Panc1 (cell line): ENCODE data around the gene CPSF3. TPM values are rescaled to one million over a fixed set of nuclear protein-coding genes. Genes with fewer than 3 reads are reported as not detected.

Source experiments
- ATAC-seq: fragments of 200-7000 bp; cut with Tn5 transposase; 2 replicates; pipeline ENCODE4 v1.9.1; 2020; ENCODE audit warnings: mild to moderate bottlenecking, moderate library complexity
- BruUV-seq: library from RNA; stranded (reverse); fragments of 400-500 nt; replicated peaks from 2 replicates; lab custom pipeline; 2021; lab: Mats Ljungman, UMichigan
- CTCF ChIA-PET: fragments of 300-600 bp; sonication (Branson Sonifier 250); formaldehyde crosslinking; loops from one replicate; lab custom pipeline; 2022; ENCODE audit warnings: antibody characterized with exemption; lab: Charles Lee
- POLR2A ChIA-PET: fragments of 300-600 bp; sonication (Branson Sonifier 250); formaldehyde crosslinking; loops from one replicate; lab custom pipeline; 2022; ENCODE audit warnings: antibody characterized with exemption; lab: Charles Lee
- DNase-seq: peaks from one replicate; pipeline ENCODE4 v3.0.0-alpha.2; 2010; ENCODE audit warnings: low read depth, low spot score
- H3K27ac ChIP-seq: 2 replicates; pipeline ENCODE4 v1.5.1; 2011; ENCODE audit warnings: mild to moderate bottlenecking, low read length, inconsistent platforms
- H3K27me3 ChIP-seq: fragments of 200-500 bp; sonication (Bioruptor generic); 2 replicates; pipeline ENCODE4 v1.6.0; 2014; ENCODE audit warnings: low read length, inconsistent platforms; ENCODE audit not compliant: control insufficient read depth, insufficient read depth
- H3K36me3 ChIP-seq: fragments of 200-500 bp; sonication (Bioruptor generic); 2 replicates; pipeline ENCODE4 v1.5.1; 2014; ENCODE audit warnings: inconsistent platforms, mild to moderate bottlenecking, low read length, moderate library complexity; ENCODE audit not compliant: control insufficient read depth, insufficient read depth
- H3K4me1 ChIP-seq: 2 replicates; pipeline ENCODE4 v1.5.1; 2011; ENCODE audit warnings: inconsistent platforms, mild to moderate bottlenecking, low read length, moderate library complexity; ENCODE audit not compliant: control insufficient read depth, insufficient read depth
- H3K4me3 ChIP-seq, 2 experiments: 2 replicates each; pipeline ENCODE4 v1.5.1; 2011 to 2012; ENCODE audit warnings: low read depth in 2 of 2, low read length in 2 of 2, mild to moderate bottlenecking in 2 of 2, inconsistent platforms in 1 of 2, moderate library complexity in 1 of 2
- H3K9me3 ChIP-seq: fragments of 200-500 bp; sonication (Bioruptor generic); 2 replicates; pipeline ENCODE4 v1.5.1; 2014; ENCODE audit warnings: low read depth, mild to moderate bottlenecking, inconsistent platforms, low read length, moderate library complexity; ENCODE audit not compliant: control insufficient read depth, insufficient read depth
- CTCF ChIP-seq: fragments of 450-650 bp; IDR thresholded peaks from 2 replicates; pipeline ENCODE4 v1.5.1; 2017; ENCODE audit warnings: mild to moderate bottlenecking
- POLR2AphosphoS5 ChIP-seq: IDR thresholded peaks from 2 replicates; pipeline ENCODE4 v1.6.1; 2012; ENCODE audit warnings: mild to moderate bottlenecking, low read depth, low read length, moderate library complexity
- REST ChIP-seq, 2 experiments: IDR thresholded peaks; 2 replicates each; pipeline ENCODE4 v1.6.1; 2011 to 2012; ENCODE audit warnings: low read depth in 2 of 2, control low read depth in 1 of 2, low read length in 1 of 2, mild to moderate bottlenecking in 1 of 2, moderate library complexity in 1 of 2; ENCODE audit not compliant: insufficient read depth in 1 of 2
- SIN3A ChIP-seq: IDR thresholded peaks from 2 replicates; pipeline ENCODE4 v1.6.1; 2012; ENCODE audit warnings: low read depth, mild to moderate bottlenecking, low read length, moderate library complexity, borderline replicate concordance; ENCODE audit not compliant: insufficient read depth
- TCF7L2 ChIP-seq: IDR thresholded peaks from 2 replicates; pipeline ENCODE4 v1.6.1; 2011; ENCODE audit warnings: mild to moderate bottlenecking, low read depth, low read length, inconsistent platforms
- in situ Hi-C: cut with HindIII; loops from 2 replicates; pipeline ENCODE4 v1.10.0; 2016; ENCODE audit warnings: low sequenced_read_pairs, low pct_unique_long_range_greater_than_20kb
- intact Hi-C: fragments of 100-400 bp; cut with micrococcal nuclease; formaldehyde crosslinking; loops from one replicate; pipeline ENCODE4 v1.10.0; 2022; ENCODE audit not compliant: unreplicated experiment
- total RNA-seq: library from RNA; stranded (reverse); gene quantifications from one replicate; pipeline ENCODE4 v1.2.1, GENCODE V29; 2021; ENCODE audit not compliant: unreplicated experiment

Gene CPSF3
- total RNA-seq, 1 experiment from 2014 or later, result 54.1 TPM

DNA sequence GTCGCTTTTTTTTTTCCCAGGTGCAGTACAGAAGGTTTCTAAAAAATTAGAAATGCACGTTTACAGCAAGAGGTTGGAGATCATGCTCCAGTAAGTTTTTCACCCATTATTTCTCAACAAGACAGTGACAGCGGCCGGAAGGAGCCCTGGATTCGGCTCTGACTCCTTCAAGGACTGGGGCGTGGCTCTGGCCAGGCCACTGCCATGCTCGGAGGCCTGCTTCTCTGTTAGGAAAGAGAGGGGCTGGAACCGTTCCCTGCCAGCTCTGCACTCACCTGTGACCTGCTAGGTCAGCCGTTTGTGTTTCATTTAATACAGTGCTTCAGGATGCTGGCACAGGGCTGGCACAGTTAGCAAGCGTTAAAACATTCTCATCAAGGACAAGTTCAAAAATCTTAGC, 44.2 kb downstream of the CPSF3 start:
- no peak overlapping the region for H3K4me3 ChIP-seq
- intact Hi-C loops (no loop called here), in situ Hi-C loops (no loop called here)
- ATAC-seq (no peak), DNase-seq (no peak)
- POLR2A ChIA-PET, result no interaction called here
- H3K27me3 ChIP-seq, result no peaks in the 10 kb centered on the region
- H3K4me1 ChIP-seq, result no peaks in the 10 kb centered on the region
- CTCF ChIA-PET, result no interaction called here
- H3K27ac ChIP-seq, result no peak overlapping the region
- H3K9me3 ChIP-seq, result no peaks in the 10 kb centered on the region
- TF ChIP-seq SIN3A (no peak), CTCF (no peak)
- H3K36me3 ChIP-seq, result no peaks in the 10 kb centered on the region
- BruUV-seq, result no TSS peak

DNA sequence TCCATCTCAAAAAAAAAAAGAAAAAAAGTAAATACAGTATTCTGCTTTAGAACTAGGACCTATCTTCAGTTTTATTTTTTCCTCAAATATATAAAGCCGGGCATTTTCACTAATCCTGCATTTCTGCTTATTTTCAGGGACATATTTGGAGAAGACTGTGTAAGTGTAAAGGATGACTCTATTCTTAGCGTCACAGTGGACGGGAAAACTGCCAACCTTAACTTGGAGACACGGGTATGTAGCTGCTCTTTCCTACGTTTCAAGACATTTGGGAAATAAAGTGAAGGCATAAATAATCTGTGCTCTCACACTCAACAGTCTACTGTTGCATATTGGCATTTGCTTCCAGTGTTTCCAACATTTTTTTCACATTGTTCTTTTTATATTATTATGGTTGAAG, 47.8 kb downstream of the CPSF3 start:
- intact Hi-C loops, result no loop called here
- POLR2A ChIA-PET, result no interaction called here

More for the DNA sequence above, 47.8 kb downstream of the CPSF3 start:
- H3K4me1 ChIP-seq, result peaks cover 15% of the 10 kb centered on the region
- BruUV-seq, result no TSS peak
- DNase-seq (no peak), ATAC-seq (no peak)
- TF ChIP-seq CTCF (no peak), TCF7L2 (no peak), POLR2AphosphoS5 (no peak), SIN3A (no peak), REST (IDR thresholded peaks at IDR 0.05; ENCODE audit: insufficient read depth in 1 of 2, low read depth in 2 of 2, low read length in 1 of 2) (no peak)
- H3K4me3 ChIP-seq, result no peak overlapping the region
- CTCF ChIA-PET, result no interaction called here
- no peaks in the 10 kb centered on the region for H3K27me3 ChIP-seq
- H3K36me3 ChIP-seq, result no peaks in the 10 kb centered on the region
- in situ Hi-C loops, result no loop called here
- no peaks in the 10 kb centered on the region for H3K9me3 ChIP-seq
- no peak overlapping the region for H3K27ac ChIP-seq
